Esophagus squamous epithelium (tissue), 4 donors: ENCODE data around the gene GID8.

Experiments used
- POLR2A ChIP-seq, 4 donors: fragments of 450-650 bp; IDR thresholded peaks; one replicate each; pipeline ENCODE4 v1.6.1; 2017; ENCODE audit warnings: antibody characterized with exemption in 4 of 4, mild to moderate bottlenecking in 4 of 4, moderate library complexity in 3 of 4
- TF ChIP-seq, protein P1 (sequence below), 6 experiments: fragments of 450-650 bp in 4 of 6; fragments of 200-600 bp in 2 of 6; sonication (generic) in 2 of 6; IDR thresholded peaks; one replicate each; pipeline ENCODE4 v1.5.1; 2016 to 2019; ENCODE audit warnings: antibody characterized with exemption in 6 of 6, mild to moderate bottlenecking in 4 of 6, moderate library complexity in 4 of 6

GRCh38 chr20:62944746-62945145, 6.8 kb downstream of the GID8 start:
- TF ChIP-seq POLR2A (IDR thresholded peaks at IDR 0.05), result no peak
- TF ChIP-seq, protein P1, sequence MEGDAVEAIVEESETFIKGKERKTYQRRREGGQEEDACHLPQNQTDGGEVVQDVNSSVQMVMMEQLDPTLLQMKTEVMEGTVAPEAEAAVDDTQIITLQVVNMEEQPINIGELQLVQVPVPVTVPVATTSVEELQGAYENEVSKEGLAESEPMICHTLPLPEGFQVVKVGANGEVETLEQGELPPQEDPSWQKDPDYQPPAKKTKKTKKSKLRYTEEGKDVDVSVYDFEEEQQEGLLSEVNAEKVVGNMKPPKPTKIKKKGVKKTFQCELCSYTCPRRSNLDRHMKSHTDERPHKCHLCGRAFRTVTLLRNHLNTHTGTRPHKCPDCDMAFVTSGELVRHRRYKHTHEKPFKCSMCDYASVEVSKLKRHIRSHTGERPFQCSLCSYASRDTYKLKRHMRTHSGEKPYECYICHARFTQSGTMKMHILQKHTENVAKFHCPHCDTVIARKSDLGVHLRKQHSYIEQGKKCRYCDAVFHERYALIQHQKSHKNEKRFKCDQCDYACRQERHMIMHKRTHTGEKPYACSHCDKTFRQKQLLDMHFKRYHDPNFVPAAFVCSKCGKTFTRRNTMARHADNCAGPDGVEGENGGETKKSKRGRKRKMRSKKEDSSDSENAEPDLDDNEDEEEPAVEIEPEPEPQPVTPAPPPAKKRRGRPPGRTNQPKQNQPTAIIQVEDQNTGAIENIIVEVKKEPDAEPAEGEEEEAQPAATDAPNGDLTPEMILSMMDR (IDR thresholded peaks at IDR 0.05), result no peak
